WI38 (cell line): ENCODE measurements around the gene ELN.

Experiments used
- H3K4me3 ChIP-seq: 2 replicates; pipeline ENCODE4 v1.5.1; 2011; ENCODE audit warnings: low read depth, mild to moderate bottlenecking, control low read depth, low read length
- TF ChIP-seq, protein P1 (sequence below): IDR thresholded peaks from 2 replicates; pipeline ENCODE4 v1.5.1; 2012; ENCODE audit warnings: low read depth, mild to moderate bottlenecking, control low read depth, low read length

The ELN gene

DNA sequence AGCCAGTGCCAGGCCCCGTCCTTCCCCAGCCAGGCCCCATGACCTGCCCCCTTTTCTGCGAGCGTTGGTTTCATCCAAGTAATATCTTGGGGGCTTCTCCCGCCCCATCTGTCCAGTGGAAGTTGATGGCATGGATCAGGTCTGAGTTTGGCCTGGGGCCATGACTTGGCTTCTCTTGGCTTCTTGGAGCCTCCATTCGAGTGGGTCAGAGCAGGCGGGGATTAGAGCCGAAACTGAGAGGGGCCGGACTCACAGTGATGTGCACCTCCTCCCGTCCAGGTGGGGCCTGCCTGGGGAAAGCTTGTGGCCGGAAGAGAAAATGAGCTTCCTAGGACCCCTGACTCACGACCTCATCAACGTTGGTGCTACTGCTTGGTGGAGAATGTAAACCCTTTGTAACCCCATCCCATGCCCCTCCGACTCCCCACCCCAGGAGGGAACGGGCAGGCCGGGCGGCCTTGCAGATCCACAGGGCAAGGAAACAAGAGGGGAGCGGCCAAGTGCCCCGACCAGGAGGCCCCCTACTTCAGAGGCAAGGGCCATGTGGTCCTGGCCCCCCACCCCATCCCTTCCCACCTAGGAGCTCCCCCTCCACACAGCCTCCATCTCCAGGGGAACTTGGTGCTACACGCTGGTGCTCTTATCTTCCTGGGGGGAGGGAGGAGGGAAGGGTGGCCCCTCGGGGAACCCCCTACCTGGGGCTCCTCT is 40.6 kb downstream of the ELN start:
- TF ChIP-seq, protein P1, sequence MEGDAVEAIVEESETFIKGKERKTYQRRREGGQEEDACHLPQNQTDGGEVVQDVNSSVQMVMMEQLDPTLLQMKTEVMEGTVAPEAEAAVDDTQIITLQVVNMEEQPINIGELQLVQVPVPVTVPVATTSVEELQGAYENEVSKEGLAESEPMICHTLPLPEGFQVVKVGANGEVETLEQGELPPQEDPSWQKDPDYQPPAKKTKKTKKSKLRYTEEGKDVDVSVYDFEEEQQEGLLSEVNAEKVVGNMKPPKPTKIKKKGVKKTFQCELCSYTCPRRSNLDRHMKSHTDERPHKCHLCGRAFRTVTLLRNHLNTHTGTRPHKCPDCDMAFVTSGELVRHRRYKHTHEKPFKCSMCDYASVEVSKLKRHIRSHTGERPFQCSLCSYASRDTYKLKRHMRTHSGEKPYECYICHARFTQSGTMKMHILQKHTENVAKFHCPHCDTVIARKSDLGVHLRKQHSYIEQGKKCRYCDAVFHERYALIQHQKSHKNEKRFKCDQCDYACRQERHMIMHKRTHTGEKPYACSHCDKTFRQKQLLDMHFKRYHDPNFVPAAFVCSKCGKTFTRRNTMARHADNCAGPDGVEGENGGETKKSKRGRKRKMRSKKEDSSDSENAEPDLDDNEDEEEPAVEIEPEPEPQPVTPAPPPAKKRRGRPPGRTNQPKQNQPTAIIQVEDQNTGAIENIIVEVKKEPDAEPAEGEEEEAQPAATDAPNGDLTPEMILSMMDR: no peak
- no peak overlapping the region for H3K4me3 ChIP-seq

DNA sequence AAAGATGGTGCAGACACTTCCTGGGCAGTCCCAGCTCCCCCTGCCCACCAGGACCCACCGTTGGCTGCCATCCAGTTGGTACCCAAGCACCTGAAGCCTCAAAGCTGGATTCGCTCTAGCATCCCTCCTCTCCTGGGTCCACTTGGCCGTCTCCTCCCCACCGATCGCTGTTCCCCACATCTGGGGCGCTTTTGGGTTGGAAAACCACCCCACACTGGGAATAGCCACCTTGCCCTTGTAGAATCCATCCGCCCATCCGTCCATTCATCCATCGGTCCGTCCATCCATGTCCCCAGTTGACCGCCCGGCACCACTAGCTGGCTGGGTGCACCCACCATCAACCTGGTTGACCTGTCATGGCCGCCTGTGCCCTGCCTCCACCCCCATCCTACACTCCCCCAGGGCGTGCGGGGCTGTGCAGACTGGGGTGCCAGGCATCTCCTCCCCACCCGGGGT is 41.1 kb downstream of the ELN start:
- H3K4me3 ChIP-seq: no peak overlapping the region
- TF ChIP-seq, protein P1: no peak

DNA sequence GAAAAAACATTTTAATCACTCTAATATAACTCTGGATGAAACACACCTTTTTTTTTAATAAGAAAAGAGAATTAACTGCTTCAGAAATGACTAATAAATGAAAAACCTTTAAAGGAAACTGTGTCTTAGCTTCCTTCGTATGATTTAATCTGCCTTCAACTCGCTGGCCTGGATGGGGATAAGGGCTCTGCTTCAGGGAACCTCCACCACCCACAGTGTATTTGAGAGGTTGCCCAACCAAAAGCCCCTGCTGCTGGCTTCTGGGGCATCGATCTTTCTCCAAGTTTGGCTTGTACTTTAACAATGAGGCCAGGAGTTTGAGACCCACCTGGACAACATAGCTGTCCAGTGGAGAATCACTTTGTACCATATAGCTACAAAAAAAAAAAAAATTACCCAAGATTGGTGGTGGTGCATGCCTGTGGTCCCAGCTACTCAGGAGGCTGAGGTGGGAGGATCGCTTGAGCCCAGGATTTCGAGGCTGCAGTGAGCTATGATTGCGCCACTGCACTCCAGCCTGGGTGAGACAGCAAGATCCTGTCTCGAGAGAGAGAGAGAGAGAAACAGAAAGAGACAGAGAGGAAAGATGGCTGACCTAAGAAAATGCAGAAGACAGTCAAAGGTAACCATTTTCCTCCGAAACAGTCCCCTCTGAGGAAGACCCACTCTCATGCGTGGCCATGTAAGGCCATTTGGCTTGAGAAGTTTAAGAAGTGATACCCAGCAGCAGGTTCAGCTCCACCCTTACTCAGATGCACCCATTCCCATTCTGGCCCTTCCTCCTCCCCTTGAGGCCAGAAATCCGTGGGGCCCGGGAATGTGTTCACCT is 42.0 kb downstream of the ELN start:
- H3K4me3 ChIP-seq: no peak overlapping the region
- TF ChIP-seq, protein P1: no peak

DNA sequence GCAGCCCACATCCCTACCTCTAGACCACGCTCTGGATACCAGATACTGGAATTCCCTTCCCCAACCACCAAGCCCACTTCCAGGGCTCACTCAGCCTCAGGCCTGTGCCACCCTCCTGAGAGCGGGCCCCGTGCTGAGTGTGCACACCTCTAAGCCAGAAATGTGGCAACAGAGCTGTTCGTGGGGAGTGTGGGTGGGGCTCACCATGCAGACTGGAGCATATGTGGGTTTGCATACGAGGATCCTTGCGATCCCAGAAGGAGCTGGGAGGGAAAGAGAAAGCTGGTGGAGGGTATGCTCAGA is 42.6 kb downstream of the ELN start:
- TF ChIP-seq, protein P1: no peak
- no peak overlapping the region for H3K4me3 ChIP-seq

DNA sequence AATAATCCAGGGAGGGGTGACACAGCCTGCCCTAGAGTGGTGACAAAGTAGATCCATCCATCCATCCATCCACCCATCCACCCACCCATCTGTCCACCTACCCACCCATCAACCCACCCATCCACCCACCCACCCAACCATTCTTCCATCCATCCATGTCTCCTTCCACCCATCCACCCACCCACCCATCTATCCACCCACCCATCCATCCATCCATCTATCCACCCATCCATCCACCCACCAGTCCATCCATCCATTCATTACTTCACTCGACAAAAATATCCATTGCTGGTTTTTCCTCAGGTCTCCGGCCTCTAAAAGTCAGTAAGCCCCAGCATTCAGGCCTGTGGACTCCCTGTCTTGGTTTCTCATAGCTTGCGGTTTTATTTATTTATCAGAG is 43.1 kb downstream of the ELN start:
- no peak overlapping the region for H3K4me3 ChIP-seq
- TF ChIP-seq, protein P1: no peak

DNA sequence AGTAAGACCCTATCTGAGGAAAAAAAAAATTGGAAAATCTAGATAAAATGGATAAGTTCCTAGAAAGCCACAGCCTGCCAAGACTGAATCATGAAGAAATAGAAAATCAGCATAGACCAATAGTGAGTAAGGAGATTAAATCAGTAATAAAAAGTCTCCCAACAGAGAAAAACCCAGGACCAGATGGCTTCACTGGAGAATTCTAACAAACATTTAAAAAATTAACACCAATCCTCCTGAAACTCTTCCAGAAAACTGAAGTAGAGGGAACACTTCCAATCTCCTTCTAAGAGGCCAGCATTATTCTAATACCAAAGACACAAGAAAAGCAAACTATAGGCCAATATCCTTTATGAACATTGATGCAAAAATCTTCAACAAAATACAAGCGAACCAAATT is 46.8 kb downstream of the ELN start:
- H3K4me3 ChIP-seq: no peak overlapping the region
- TF ChIP-seq, protein P1: no peak

DNA sequence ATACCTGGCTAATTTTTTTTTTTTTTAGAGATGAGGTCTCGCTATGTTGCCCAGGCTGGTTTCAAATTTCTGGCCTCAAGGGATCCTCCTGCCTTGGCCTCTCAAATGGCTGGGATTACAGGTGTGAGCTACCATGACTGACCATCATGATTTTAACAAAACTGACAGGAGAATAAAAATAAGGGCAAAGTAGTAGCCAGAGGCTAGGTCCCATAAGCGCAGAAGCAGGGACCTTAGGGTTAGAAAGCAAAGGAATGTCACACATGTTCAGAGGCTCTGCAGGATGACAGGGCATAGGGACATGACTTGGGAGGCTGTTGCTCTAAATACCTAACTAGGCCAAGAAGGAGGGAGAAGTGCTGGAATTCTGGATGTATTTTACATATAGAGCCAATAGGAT is 50.5 kb downstream of the ELN start:
- no peak overlapping the region for H3K4me3 ChIP-seq
- TF ChIP-seq, protein P1: no peak
